GM12892 (cell line): Measurements from ENCODE around the gene ACADSB.
A peak's percentile ranks its signal among the peaks of the same experiment; 100 is the strongest.

Source experiments
- DNase-seq: peaks from one replicate; pipeline ENCODE4 v3.0.0; 2011; ENCODE audit not compliant: insufficient read length
- FAIRE-seq: peaks from 2 replicates; lab custom pipeline; 2011; peaks lifted over from hg19 to GRCh38; lab: Jason Lieb, UNC
- POLR2A ChIP-seq: IDR thresholded peaks from 2 replicates; pipeline ENCODE4 v1.6.1; 2011; ENCODE audit warnings: low read depth, low read length, control low read depth
- POLR2AphosphoS5 ChIP-seq: IDR thresholded peaks from 2 replicates; pipeline ENCODE4 v1.6.1; 2011; ENCODE audit warnings: low read depth, low read length, control low read depth
- TAF1 ChIP-seq: IDR thresholded peaks from 2 replicates; pipeline ENCODE4 v1.6.1; 2011; ENCODE audit warnings: low read depth, mild to moderate bottlenecking, control low read depth, low read length, borderline replicate concordance

The ACADSB gene

GRCh38 chr10:123027861-123028260 is 19.1 kb downstream of the ACADSB start:
- DNase-seq: no peak
- FAIRE-seq: no peak
- TF ChIP-seq POLR2AphosphoS5 (no peak), TAF1 (no peak), POLR2A (no peak)

GRCh38 chr10:123031124-123031523 is 22.3 kb downstream of the ACADSB start:
- TF ChIP-seq TAF1 (no peak), POLR2A (no peak), POLR2AphosphoS5 (no peak)
- DNase-seq (no peak), FAIRE-seq (no peak)

- TF ChIP-seq POLR2AphosphoS5 (no peak), TAF1 (no peak)
- FAIRE-seq (no peak), DNase-seq (no peak)
Observed at GRCh38 chr10:123034332-123034731, 25.5 kb downstream of the ACADSB start.

- DNase-seq (no peak), FAIRE-seq (no peak)
- TF ChIP-seq POLR2A (no peak), POLR2AphosphoS5 (no peak), TAF1 (no peak)
Observed at GRCh38 chr10:123035467-123036086, 26.8 kb downstream of the ACADSB start.

- FAIRE-seq: peak; percentile 84
Observed at GRCh38 chr10:123038782-123039631, 30.2 kb downstream of the ACADSB start.

GRCh38 chr10:123039632-123039930 is 30.8 kb downstream of the ACADSB start:
- FAIRE-seq: no peak
- no peak for DNase-seq
- TF ChIP-seq POLR2AphosphoS5: no peak
- no peak for TF ChIP-seq POLR2A
- TF ChIP-seq TAF1: no peak

More at GRCh38 chr10:123038782-123039631, 30.2 kb downstream of the ACADSB start:
- no peak for TF ChIP-seq TAF1
- TF ChIP-seq POLR2AphosphoS5: no peak
- TF ChIP-seq POLR2A: no peak
- no peak for DNase-seq

- no peak for FAIRE-seq
- DNase-seq: no peak
- TF ChIP-seq POLR2A: no peak
- TF ChIP-seq TAF1: no peak
- no peak for TF ChIP-seq POLR2AphosphoS5
Observed at GRCh38 chr10:123042708-123043408, 34.1 kb downstream of the ACADSB start.

- DNase-seq: peak; percentile 19
- TF ChIP-seq POLR2AphosphoS5 (no peak), POLR2A (no peak), TAF1 (no peak)
- FAIRE-seq: peak; percentile 93
Observed at GRCh38 chr10:123043409-123043925, 34.7 kb downstream of the ACADSB start.

- TF ChIP-seq POLR2AphosphoS5 (no peak), POLR2A (no peak), TAF1 (no peak)
- DNase-seq (no peak), FAIRE-seq (no peak)
Observed at GRCh38 chr10:123044391-123044790, 35.6 kb downstream of the ACADSB start.

GRCh38 chr10:123045961-123046731 is 37.3 kb downstream of the ACADSB start:
- no peak for DNase-seq
- FAIRE-seq: no peak
- TF ChIP-seq POLR2A: no peak
- no peak for TF ChIP-seq TAF1
- TF ChIP-seq POLR2AphosphoS5: no peak
